ENCODE results near the gene MOB1A. TPM values are rescaled to one million over a fixed set of nuclear protein-coding genes. Genes with fewer than 3 reads are reported as not detected.

The MOB1A gene
- total and polyA plus RNA-seq, 2 of the 8 experiments (the other 6 are each of a cell fraction or from before 2014, with no cell fraction given): 21.6 to 91.7 TPM

DNA sequence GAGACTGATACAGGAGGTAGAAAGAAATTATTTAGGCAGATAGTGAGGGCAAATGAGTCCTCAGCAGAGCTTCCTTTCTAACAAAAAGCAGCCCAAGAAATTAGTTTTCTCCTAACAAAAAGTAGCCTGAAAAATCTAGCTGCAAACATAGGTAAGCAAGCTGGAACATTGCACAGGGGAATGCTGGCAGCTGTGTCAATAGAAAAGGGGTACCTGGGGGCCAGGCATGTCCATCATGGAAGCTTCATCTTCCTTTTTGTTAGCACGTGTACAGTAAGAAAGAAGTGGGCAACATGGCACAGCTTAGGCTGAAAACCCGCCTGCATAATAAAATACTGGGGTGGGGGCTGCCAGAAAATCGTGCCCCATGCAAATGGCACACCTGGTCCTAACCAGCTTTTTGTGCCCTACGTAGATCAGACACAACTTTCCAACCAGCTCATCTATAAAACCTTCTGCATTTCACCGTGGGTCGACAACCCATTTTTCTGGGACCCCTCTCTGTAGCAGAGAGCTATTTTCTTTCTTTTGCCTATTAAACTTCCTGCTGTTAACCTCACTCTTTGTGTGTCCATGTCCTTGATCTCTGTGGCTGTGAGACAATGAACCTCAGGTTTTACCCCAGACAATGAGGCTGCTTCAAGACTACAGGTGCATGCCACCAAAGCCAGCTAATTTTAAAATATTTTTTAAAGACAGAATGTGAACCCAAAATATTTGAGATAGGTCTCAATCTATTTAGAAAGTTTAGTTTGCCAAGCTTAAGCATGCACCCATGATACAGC is 13.1 kb upstream of the MOB1A start (continued):
- TF ChIP-seq, protein P1, sequence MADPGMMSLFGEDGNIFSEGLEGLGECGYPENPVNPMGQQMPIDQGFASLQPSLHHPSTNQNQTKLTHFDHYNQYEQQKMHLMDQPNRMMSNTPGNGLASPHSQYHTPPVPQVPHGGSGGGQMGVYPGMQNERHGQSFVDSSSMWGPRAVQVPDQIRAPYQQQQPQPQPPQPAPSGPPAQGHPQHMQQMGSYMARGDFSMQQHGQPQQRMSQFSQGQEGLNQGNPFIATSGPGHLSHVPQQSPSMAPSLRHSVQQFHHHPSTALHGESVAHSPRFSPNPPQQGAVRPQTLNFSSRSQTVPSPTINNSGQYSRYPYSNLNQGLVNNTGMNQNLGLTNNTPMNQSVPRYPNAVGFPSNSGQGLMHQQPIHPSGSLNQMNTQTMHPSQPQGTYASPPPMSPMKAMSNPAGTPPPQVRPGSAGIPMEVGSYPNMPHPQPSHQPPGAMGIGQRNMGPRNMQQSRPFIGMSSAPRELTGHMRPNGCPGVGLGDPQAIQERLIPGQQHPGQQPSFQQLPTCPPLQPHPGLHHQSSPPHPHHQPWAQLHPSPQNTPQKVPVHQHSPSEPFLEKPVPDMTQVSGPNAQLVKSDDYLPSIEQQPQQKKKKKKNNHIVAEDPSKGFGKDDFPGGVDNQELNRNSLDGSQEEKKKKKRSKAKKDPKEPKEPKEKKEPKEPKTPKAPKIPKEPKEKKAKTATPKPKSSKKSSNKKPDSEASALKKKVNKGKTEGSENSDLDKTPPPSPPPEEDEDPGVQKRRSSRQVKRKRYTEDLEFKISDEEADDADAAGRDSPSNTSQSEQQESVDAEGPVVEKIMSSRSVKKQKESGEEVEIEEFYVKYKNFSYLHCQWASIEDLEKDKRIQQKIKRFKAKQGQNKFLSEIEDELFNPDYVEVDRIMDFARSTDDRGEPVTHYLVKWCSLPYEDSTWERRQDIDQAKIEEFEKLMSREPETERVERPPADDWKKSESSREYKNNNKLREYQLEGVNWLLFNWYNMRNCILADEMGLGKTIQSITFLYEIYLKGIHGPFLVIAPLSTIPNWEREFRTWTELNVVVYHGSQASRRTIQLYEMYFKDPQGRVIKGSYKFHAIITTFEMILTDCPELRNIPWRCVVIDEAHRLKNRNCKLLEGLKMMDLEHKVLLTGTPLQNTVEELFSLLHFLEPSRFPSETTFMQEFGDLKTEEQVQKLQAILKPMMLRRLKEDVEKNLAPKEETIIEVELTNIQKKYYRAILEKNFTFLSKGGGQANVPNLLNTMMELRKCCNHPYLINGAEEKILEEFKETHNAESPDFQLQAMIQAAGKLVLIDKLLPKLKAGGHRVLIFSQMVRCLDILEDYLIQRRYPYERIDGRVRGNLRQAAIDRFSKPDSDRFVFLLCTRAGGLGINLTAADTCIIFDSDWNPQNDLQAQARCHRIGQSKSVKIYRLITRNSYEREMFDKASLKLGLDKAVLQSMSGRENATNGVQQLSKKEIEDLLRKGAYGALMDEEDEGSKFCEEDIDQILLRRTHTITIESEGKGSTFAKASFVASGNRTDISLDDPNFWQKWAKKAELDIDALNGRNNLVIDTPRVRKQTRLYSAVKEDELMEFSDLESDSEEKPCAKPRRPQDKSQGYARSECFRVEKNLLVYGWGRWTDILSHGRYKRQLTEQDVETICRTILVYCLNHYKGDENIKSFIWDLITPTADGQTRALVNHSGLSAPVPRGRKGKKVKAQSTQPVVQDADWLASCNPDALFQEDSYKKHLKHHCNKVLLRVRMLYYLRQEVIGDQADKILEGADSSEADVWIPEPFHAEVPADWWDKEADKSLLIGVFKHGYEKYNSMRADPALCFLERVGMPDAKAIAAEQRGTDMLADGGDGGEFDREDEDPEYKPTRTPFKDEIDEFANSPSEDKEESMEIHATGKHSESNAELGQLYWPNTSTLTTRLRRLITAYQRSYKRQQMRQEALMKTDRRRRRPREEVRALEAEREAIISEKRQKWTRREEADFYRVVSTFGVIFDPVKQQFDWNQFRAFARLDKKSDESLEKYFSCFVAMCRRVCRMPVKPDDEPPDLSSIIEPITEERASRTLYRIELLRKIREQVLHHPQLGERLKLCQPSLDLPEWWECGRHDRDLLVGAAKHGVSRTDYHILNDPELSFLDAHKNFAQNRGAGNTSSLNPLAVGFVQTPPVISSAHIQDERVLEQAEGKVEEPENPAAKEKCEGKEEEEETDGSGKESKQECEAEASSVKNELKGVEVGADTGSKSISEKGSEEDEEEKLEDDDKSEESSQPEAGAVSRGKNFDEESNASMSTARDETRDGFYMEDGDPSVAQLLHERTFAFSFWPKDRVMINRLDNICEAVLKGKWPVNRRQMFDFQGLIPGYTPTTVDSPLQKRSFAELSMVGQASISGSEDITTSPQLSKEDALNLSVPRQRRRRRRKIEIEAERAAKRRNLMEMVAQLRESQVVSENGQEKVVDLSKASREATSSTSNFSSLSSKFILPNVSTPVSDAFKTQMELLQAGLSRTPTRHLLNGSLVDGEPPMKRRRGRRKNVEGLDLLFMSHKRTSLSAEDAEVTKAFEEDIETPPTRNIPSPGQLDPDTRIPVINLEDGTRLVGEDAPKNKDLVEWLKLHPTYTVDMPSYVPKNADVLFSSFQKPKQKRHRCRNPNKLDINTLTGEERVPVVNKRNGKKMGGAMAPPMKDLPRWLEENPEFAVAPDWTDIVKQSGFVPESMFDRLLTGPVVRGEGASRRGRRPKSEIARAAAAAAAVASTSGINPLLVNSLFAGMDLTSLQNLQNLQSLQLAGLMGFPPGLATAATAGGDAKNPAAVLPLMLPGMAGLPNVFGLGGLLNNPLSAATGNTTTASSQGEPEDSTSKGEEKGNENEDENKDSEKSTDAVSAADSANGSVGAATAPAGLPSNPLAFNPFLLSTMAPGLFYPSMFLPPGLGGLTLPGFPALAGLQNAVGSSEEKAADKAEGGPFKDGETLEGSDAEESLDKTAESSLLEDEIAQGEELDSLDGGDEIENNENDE (IDR thresholded peaks at IDR 0.05; ENCODE audit: insufficient replicate concordance, low read length): no peak
- TF ChIP-seq BCL11A (IDR thresholded peaks at IDR 0.05; ENCODE audit: low read depth in 2 of 2, low read length in 2 of 2): no peak
- TF ChIP-seq NANOG (IDR thresholded peaks at IDR 0.05; ENCODE audit: insufficient read depth, low read depth, low read length, poor library complexity, severe bottlenecking): no peak
- TF ChIP-seq JUN (IDR thresholded peaks at IDR 0.05; ENCODE audit: low read depth, low read length): no peak
- no peak for TF ChIP-seq BRCA1 (IDR thresholded peaks at IDR 0.05; ENCODE audit: low read depth, low read length)
- TF ChIP-seq CEBPB (IDR thresholded peaks at IDR 0.05; ENCODE audit: low read depth, low read length): no peak
- TF ChIP-seq BACH1 (IDR thresholded peaks at IDR 0.05; ENCODE audit: low read length): no peak
- TF ChIP-seq HDAC2 (IDR thresholded peaks at IDR 0.05; ENCODE audit: borderline replicate concordance in 1 of 2, low read depth in 2 of 2, low read length in 2 of 2): no peak
- no peak for TF ChIP-seq SIRT6 (IDR thresholded peaks at IDR 0.05; ENCODE audit: low read length)
- no peak for TF ChIP-seq SP2 (IDR thresholded peaks at IDR 0.05; ENCODE audit: low read length)
- no peak for TF ChIP-seq TAF1 (IDR thresholded peaks at IDR 0.05; ENCODE audit: low read depth, low read length)

All from H1 (cell line).